ENCODE data around the gene GRM6.

The GRM6 gene

GRCh38 chr5:178998441-178998840, 3.3 kb upstream of the GRM6 start:
- TF ChIP-seq CTCF (IDR thresholded peaks at IDR 0.05; ENCODE audit: insufficient read depth, low read length, missing control alignments), result no peak
- ChIA-PET POLR2A (no interaction called here), CTCF (no interaction called here)
- DNase-seq (ENCODE audit: low read depth, low spot score), result no peak
- H3K4me3 ChIP-seq (ENCODE audit: low read depth, low read length), result no peak overlapping the region

- no peak for DNase-seq (ENCODE audit: low read depth, low spot score)
- POLR2A ChIA-PET, result no interaction called here
- CTCF ChIA-PET, result no interaction called here
Observed at GRCh38 chr5:178997191-178997590, 2.1 kb upstream of the GRM6 start.

GRCh38 chr5:178996156-178996555, 1.0 kb upstream of the GRM6 start:
- TF ChIP-seq CTCF (IDR thresholded peaks at IDR 0.05; ENCODE audit: insufficient read depth, low read length, missing control alignments), result no peak
- POLR2A ChIA-PET, result no interaction called here
- no peak for DNase-seq (ENCODE audit: low read depth, low spot score)
- CTCF ChIA-PET, result no interaction called here
- no peak overlapping the region for H3K4me3 ChIP-seq (ENCODE audit: low read depth, low read length)

More at GRCh38 chr5:178997191-178997590, 2.1 kb upstream of the GRM6 start:
- H3K4me3 ChIP-seq (ENCODE audit: low read depth, low read length), result no peak overlapping the region
- TF ChIP-seq CTCF (IDR thresholded peaks at IDR 0.05; ENCODE audit: insufficient read depth, low read length, missing control alignments), result no peak

GRCh38 chr5:178995341-178995690, 196 bp upstream of the GRM6 start:
- no peak for DNase-seq (ENCODE audit: low read depth, low spot score)
- H3K4me3 ChIP-seq (ENCODE audit: low read depth, low read length), result no peak overlapping the region
- ChIA-PET POLR2A (no interaction called here), CTCF (no interaction called here)
- TF ChIP-seq CTCF (IDR thresholded peaks at IDR 0.05; ENCODE audit: insufficient read depth, low read length, missing control alignments), result no peak

- ChIA-PET POLR2A (no interaction called here), CTCF (no interaction called here)
- no peak for DNase-seq (ENCODE audit: low read depth, low spot score)
- TF ChIP-seq CTCF (IDR thresholded peaks at IDR 0.05; ENCODE audit: insufficient read depth, low read length, missing control alignments), result no peak
- H3K4me3 ChIP-seq (ENCODE audit: low read depth, low read length), result no peak overlapping the region
Observed at GRCh38 chr5:178993955-178994579, 1.1 kb downstream of the GRM6 start.

GRCh38 chr5:178993236-178993765, 1.8 kb downstream of the GRM6 start:
- no peak for DNase-seq (ENCODE audit: low read depth, low spot score)
- ChIA-PET CTCF (no interaction called here), POLR2A (no interaction called here)
- no peak overlapping the region for H3K4me3 ChIP-seq (ENCODE audit: low read depth, low read length)
- TF ChIP-seq CTCF (IDR thresholded peaks at IDR 0.05; ENCODE audit: insufficient read depth, low read length, missing control alignments), result no peak

Measured in AG04449 (cell line).